H1 (cell line): ENCODE data around the gene CRYGN. TPM values are rescaled to one million over a fixed set of nuclear protein-coding genes. Genes with fewer than 3 reads are reported as not detected.

Experiments used
- CTCF ChIA-PET: fragments of 300-600 bp; sonication (Branson Sonifier 250); formaldehyde crosslinking; loops from one replicate; lab custom pipeline; 2021; ENCODE audit not compliant: partially characterized antibody; lab: Charles Lee
- POLR2A ChIA-PET: fragments of 300-600 bp; sonication (Branson Sonifier 250); formaldehyde crosslinking; loops from one replicate; lab custom pipeline; 2021; ENCODE audit warnings: inconsistent platforms; ENCODE audit not compliant: partially characterized antibody; lab: Charles Lee
- DNase-seq, 2 experiments: peaks; one replicate each; pipeline versions ENCODE4 v3.0.0 to v3.0.0-alpha.2; 2010 to 2022; ENCODE audit warnings: low spot score in 2 of 2, low read depth in 1 of 2, mixed read lengths in 1 of 2
- FAIRE-seq: peaks from 2 replicates; lab custom pipeline; 2011; peaks lifted over from hg19 to GRCh38; lab: Jason Lieb, UNC
- H2AFZ ChIP-seq: 2 replicates; pipeline ENCODE4 v1.8.1; 2012; ENCODE audit warnings: low read length, inconsistent platforms
- H2AK5ac ChIP-seq: 2 replicates; pipeline ENCODE4 v1.6.1; 2013; ENCODE audit warnings: low read depth, low read length
- H2BK120ac ChIP-seq: replicated peaks from 2 replicates; pipeline ENCODE3; 2013; ENCODE audit warnings: low read depth, low read length, inconsistent platforms
- H2BK12ac ChIP-seq: 2 replicates; pipeline ENCODE4 v1.6.1; 2013; ENCODE audit warnings: low read depth, low read length
- H2BK15ac ChIP-seq: 2 replicates; pipeline ENCODE4 v1.6.1; 2013; ENCODE audit warnings: low read length
- H2BK20ac ChIP-seq: 2 replicates; pipeline ENCODE4 v1.6.1; 2013; ENCODE audit warnings: low read length
- H2BK5ac ChIP-seq: 2 replicates; pipeline ENCODE4 v1.6.1; 2013; ENCODE audit warnings: low read depth, low read length
- H3K14ac ChIP-seq: 2 replicates; pipeline ENCODE4 v1.6.1; 2013; ENCODE audit warnings: inconsistent platforms; ENCODE audit not compliant: insufficient read length
- H3K18ac ChIP-seq: 2 replicates; pipeline ENCODE4 v1.6.1; 2013; ENCODE audit warnings: low read length; ENCODE audit errors: extremely low read depth
- H3K23ac ChIP-seq: 2 replicates; pipeline ENCODE4 v1.6.1; 2013; ENCODE audit warnings: inconsistent platforms; ENCODE audit not compliant: insufficient read length
- H3K23me2 ChIP-seq: 2 replicates; pipeline ENCODE4 v1.6.1; 2013; ENCODE audit warnings: low read depth, low read length
- H3K27ac ChIP-seq: 2 replicates; pipeline ENCODE4 v1.6.1; 2011; ENCODE audit warnings: low read depth, low read length, inconsistent platforms
- H3K27me3 ChIP-seq, 4 experiments: replicated peaks in 1 of 4; 1 replicate in 1 of 4; 2 replicates in 3 of 4; pipeline versions ENCODE4 v1.6.1 to v1.8.1; 2011 to 2013; ENCODE audit warnings: low read length in 3 of 4, mild to moderate bottlenecking in 3 of 4, inconsistent platforms in 2 of 4, mixed read lengths in 2 of 4, moderate library complexity in 1 of 4; ENCODE audit not compliant: control insufficient read depth in 3 of 4, insufficient read depth in 3 of 4; ENCODE audit errors: extremely low read depth in 1 of 4
- H3K36me3 ChIP-seq, 4 experiments: 2 replicates each; pipeline versions ENCODE4 v1.6.1 to v1.8.1; 2011 to 2013; ENCODE audit warnings: mild to moderate bottlenecking in 4 of 4, low read length in 3 of 4, moderate library complexity in 2 of 4, control low read depth in 1 of 4, inconsistent platforms in 1 of 4; ENCODE audit not compliant: insufficient read depth in 4 of 4, control insufficient read depth in 2 of 4
- H3K4ac ChIP-seq: replicated peaks from 2 replicates; pipeline ENCODE3; 2013; ENCODE audit warnings: low read length, low read depth, mixed read lengths, inconsistent platforms; ENCODE audit not compliant: insufficient read length
- H3K4me1 ChIP-seq, 4 experiments: replicated peaks in 1 of 4; 1 replicate in 1 of 4; 2 replicates in 3 of 4; pipeline versions ENCODE4 v1.6.1 to v1.8.1; 2011 to 2013; ENCODE audit warnings: low read length in 3 of 4, inconsistent platforms in 2 of 4, mixed read lengths in 1 of 4; ENCODE audit not compliant: insufficient read depth in 4 of 4, control insufficient read depth in 3 of 4
- H3K4me2 ChIP-seq, 2 experiments: 2 replicates each; pipeline versions ENCODE4 v1.6.1 to v1.8.1; 2011 to 2013; ENCODE audit warnings: low read depth in 2 of 2, low read length in 2 of 2, control low read depth in 1 of 2, inconsistent platforms in 1 of 2, mild to moderate bottlenecking in 1 of 2; ENCODE audit not compliant: insufficient read depth in 1 of 2
- H3K4me3 ChIP-seq, 4 experiments: fragments of 200-600, 300-600 bp in 1 of 4; sonication (generic), shearing (Covaris generic), sonication (Bioruptor Twin) in 1 of 4; 2 replicates each; pipeline versions ENCODE4 v1.5.1 to v1.8.1; 2011 to 2016; ENCODE audit warnings: low read length in 4 of 4, low read depth in 3 of 4, control low read depth in 2 of 4, inconsistent platforms in 2 of 4, mild to moderate bottlenecking in 2 of 4, mixed read lengths in 1 of 4, moderate library complexity in 1 of 4; ENCODE audit not compliant: insufficient read depth in 2 of 4; ENCODE audit errors: extremely low read depth in 1 of 4
- H3K56ac ChIP-seq: replicated peaks from 2 replicates; pipeline ENCODE3; 2013; ENCODE audit warnings: low read depth, mild to moderate bottlenecking, mixed read lengths, low read length, inconsistent platforms; ENCODE audit not compliant: insufficient read length
- H3K79me1 ChIP-seq: 2 replicates; pipeline ENCODE4 v1.6.1; 2013; ENCODE audit warnings: low read depth, low read length, control low read depth
- H3K79me2 ChIP-seq, 2 experiments: 2 replicates each; pipeline versions ENCODE4 v1.6.1 to v1.8.1; 2012 to 2013; ENCODE audit warnings: low read length in 2 of 2, mild to moderate bottlenecking in 2 of 2, inconsistent platforms in 1 of 2; ENCODE audit not compliant: insufficient read depth in 2 of 2, control insufficient read depth in 1 of 2
- H3K9ac ChIP-seq, 4 experiments: replicated peaks in 1 of 4; 1 replicate in 1 of 4; 2 replicates in 3 of 4; pipeline versions ENCODE4 v1.6.1 to v1.8.1; 2011 to 2013; ENCODE audit warnings: low read depth in 3 of 4, low read length in 3 of 4, control low read depth in 2 of 4, mild to moderate bottlenecking in 2 of 4, moderate library complexity in 2 of 4, inconsistent platforms in 1 of 4; ENCODE audit errors: extremely low read depth in 1 of 4
- H3K9me3 ChIP-seq, 2 experiments: 2 replicates each; pipeline versions ENCODE4 v1.6.1 to v1.8.1; 2012 to 2013; ENCODE audit warnings: mild to moderate bottlenecking in 2 of 2, moderate library complexity in 2 of 2, control low read depth in 1 of 2, inconsistent platforms in 1 of 2, low read depth in 1 of 2, low read length in 1 of 2, mixed read lengths in 1 of 2; ENCODE audit not compliant: insufficient read depth in 2 of 2
- H4K20me1 ChIP-seq, 2 experiments: replicated peaks in 1 of 2; 2 replicates each; pipeline versions ENCODE3 to v1.8.1; 2011 to 2013; ENCODE audit warnings: inconsistent platforms in 2 of 2, low read length in 2 of 2, mild to moderate bottlenecking in 1 of 2; ENCODE audit not compliant: insufficient read depth in 2 of 2, control insufficient read depth in 1 of 2
- H4K5ac ChIP-seq: 2 replicates; pipeline ENCODE4 v1.6.1; 2013; ENCODE audit warnings: low read length, low read depth, mixed read lengths, inconsistent platforms; ENCODE audit not compliant: insufficient read length
- H4K8ac ChIP-seq: 2 replicates; pipeline ENCODE4 v1.8.0; 2013; ENCODE audit warnings: mild to moderate bottlenecking, moderate library complexity, low read length, inconsistent platforms; ENCODE audit not compliant: insufficient read depth; ENCODE audit errors: extremely low read depth
- H4K91ac ChIP-seq: replicated peaks from 2 replicates; pipeline ENCODE3; 2013; ENCODE audit warnings: low read length, mixed read lengths, inconsistent platforms; ENCODE audit not compliant: insufficient read length
- ATF2 ChIP-seq: IDR thresholded peaks from 2 replicates; pipeline ENCODE4 v1.6.1; 2012; ENCODE audit warnings: low read length, inconsistent platforms
- CEBPB ChIP-seq: IDR thresholded peaks from 2 replicates; pipeline ENCODE4 v1.6.1; 2012; ENCODE audit warnings: low read depth, low read length
- CTCF ChIP-seq, 3 experiments: IDR thresholded peaks; 1 replicate in 2 of 3; 2 replicates in 1 of 3; pipeline versions ENCODE4 v1.5.1 to v1.6.1; 2011; ENCODE audit warnings: low read length in 3 of 3, mild to moderate bottlenecking in 3 of 3, inconsistent platforms in 2 of 3, low read depth in 1 of 3, moderate library complexity in 1 of 3; ENCODE audit not compliant: insufficient read depth in 1 of 3; ENCODE audit errors: control extremely low read depth in 1 of 3
- JUND ChIP-seq: IDR thresholded peaks from 2 replicates; pipeline ENCODE4 v1.6.1; 2011; ENCODE audit warnings: mild to moderate bottlenecking, improper control_type of control experiment, low read length
- KDM1A ChIP-seq: fragments of 200-600, 300-600 bp; sonication (generic); IDR thresholded peaks from 2 replicates; pipeline ENCODE4 v1.7.1; 2016; ENCODE audit warnings: mild to moderate bottlenecking, low read length, borderline replicate concordance
- SIN3A ChIP-seq, 2 experiments: IDR thresholded peaks in 1 of 2; conservative IDR thresholded peaks in 1 of 2; 2 replicates each; pipeline ENCODE4 v1.6.1; 2011 to 2012; ENCODE audit warnings: low read length in 2 of 2, improper control_type of control experiment in 1 of 2, low read depth in 1 of 2, mild to moderate bottlenecking in 1 of 2
- WGBS, 2 experiments: shearing (Covaris generic) in 1 of 2; methylation state at CpG; one replicate each; pipeline versions ENCODE4 v1.1.6 to v1.1.7; 2013 to 2015; ENCODE audit warnings: low lambda C conversion rate in 2 of 2, mixed read lengths in 2 of 2, inconsistent platforms in 1 of 2, low coverage in 1 of 2, missing lambda C conversion rate in 1 of 2; ENCODE audit not compliant: insufficient replicate concordance in 2 of 2, insufficient coverage in 1 of 2, insufficient read length in 1 of 2; ENCODE audit errors: extremely low coverage in 1 of 2, missing lambda C conversion rate in 1 of 2; 5-methylcytosine and 5-hydroxymethylcytosine counted together
- polyA plus RNA-seq, 7 experiments: library from polyadenylated mRNA; depleted of rRNA in 3 of 7; stranded (reverse) in 5 of 7; unstranded in 2 of 7; fragments of >200 nt in 5 of 7; fragments of 200-250 nt in 2 of 7; gene quantifications; 1 replicate in 5 of 7; 2 replicates in 1 of 7; 4 replicates in 1 of 7; pipeline versions ENCODE4 v1.2.1 to v1.2.3, GENCODE V29; 2011 to 2013; ENCODE audit warnings: missing spikeins in 2 of 7, mixed read lengths in 2 of 7
- total RNA-seq: library from RNA; stranded (reverse); fragmentation: NEBNext Ultra II Directional; extraction: Animal tissue kit (Norgen Biotek cat#: 25700); gene quantifications from 2 replicates; pipeline ENCODE4 v1.2.1, GENCODE V29; 2021

CRYGN gene
- total and polyA plus RNA-seq, 2 of the 8 experiments (the other 6 are each of a cell fraction or from before 2014, with no cell fraction given), result 0.98 to 1.6 TPM

GRCh38 chr7:151406051-151406875 is 33.7 kb downstream of the CRYGN start:
- Histone ChIP-seq H3K23ac (no peak overlapping the region), H3K18ac (no peak overlapping the region), H2BK20ac (no peak overlapping the region), H3K9me3 (no peaks in the 10 kb centered on the region), H4K5ac (no peak overlapping the region), H2BK15ac (no peak overlapping the region), H4K20me1 (peaks cover 0 to 2% of the 10 kb centered on the region in 2 experiments), H3K56ac (no peak overlapping the region), H3K4me1 (peaks cover 0 to 18% (median 12%) of the 10 kb centered on the region in 4 experiments; a peak in 6 of 7 replicates), H2BK5ac (no peak overlapping the region), H2AK5ac (no peak overlapping the region), H3K4me3 (no peak overlapping the region), H3K4ac (no peak overlapping the region), H4K91ac (no peak overlapping the region), H2BK120ac (no peak overlapping the region), H3K79me2 (no peaks in the 10 kb centered on the region), H3K79me1 (no peaks in the 10 kb centered on the region; the same call in 1 of the 2 replicates), H3K9ac (no peak overlapping the region), H3K4me2 (no peak overlapping the region), H3K14ac (no peak overlapping the region), H3K27me3 (peaks cover 0 to 19% (median 12%) of the 10 kb centered on the region in 4 experiments; a peak in 4 of 7 replicates), H3K27ac (no peak overlapping the region), H2AFZ (no peak overlapping the region), H4K8ac (no peak overlapping the region), H2BK12ac (no peak overlapping the region), H3K23me2 (peaks cover 21% of the 10 kb centered on the region), H3K36me3 (no peaks in the 10 kb centered on the region; a peak in 1 of 8 replicates)
- ChIA-PET POLR2A (interaction anchor here (0.6 to 2.3 kb wide), 3 partner anchors 19 to 112 kb away, joined by 3 to 5 read pairs (median 3); no protein-coding TSS in a partner anchor), CTCF (interaction anchor here (0.7 to 2.7 kb wide), 3 partner anchors 10 to 42 kb away, joined by 3 to 15 read pairs (median 5); no protein-coding TSS in a partner anchor)
- no peak for DNase-seq
- WGBS, 2 experiments, result 91% methylated on average over 23 of the region's 24 CpGs; no CpG with 5 or more reads in 1 of the 2 experiments
- no peak for FAIRE-seq
- TF ChIP-seq SIN3A (conservative IDR thresholded peaks at IDR 0.05 in 1 of 2, IDR thresholded peaks at IDR 0.05 in 1 of 2; ENCODE audit: low read depth in 1 of 2, low read length in 2 of 2) (no peak), JUND (no peak), CTCF (IDR thresholded peaks at IDR 0.05; ENCODE audit: control extremely low read depth in 1 of 3, insufficient read depth in 1 of 3, low read depth in 1 of 3, low read length in 3 of 3) (no peak), KDM1A (no peak), ATF2 (no peak), CEBPB (no peak)
